GM21423 (cell line): ENCODE results near the gene HMHB1.

ENCODE experiments used
- ATAC-seq: cut with Tn5 transposase; IDR thresholded peaks from one replicate; pipeline ENCODE4 v1.9.1; 2021; ENCODE audit warnings: mild to moderate bottlenecking, moderate library complexity; ENCODE audit not compliant: unreplicated experiment

HMHB1 gene

DNA sequence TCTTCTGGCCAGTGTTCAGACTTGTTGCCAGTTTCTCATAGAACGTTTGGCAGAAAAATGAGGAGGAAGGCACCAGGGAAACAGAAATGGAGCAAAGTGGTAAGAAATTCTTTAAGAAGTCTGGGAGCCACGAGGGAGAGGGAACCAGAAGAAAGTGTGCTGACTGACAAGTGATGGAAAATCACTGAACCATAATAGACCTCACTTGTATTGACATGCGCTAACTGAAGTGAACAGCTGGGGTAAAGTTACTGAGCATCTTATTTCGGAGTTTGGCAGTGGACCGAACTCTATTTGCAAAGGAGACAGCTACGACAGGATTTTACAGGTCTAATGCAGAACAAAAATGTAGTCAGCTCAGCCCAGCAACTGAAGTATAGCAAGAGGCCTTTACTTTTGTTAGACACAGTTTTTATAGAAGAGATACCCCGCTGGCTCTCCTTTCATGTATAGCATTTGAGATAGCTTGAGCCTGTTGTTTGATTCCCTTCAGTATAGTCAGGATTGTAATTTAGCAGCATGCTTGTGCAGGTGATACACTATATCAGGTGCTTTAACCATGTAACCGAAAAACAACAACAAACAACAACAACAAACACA is 53.6 kb downstream of the HMHB1 start:
- ATAC-seq, result no peak
